ENCODE measurements around the gene INPP4B.

INPP4B gene

GRCh38 chr4:142226014-142226413, 620.1 kb downstream of the INPP4B start:
- DNase-seq (ENCODE audit: low read depth), result no peak

GRCh38 chr4:142222127-142222526, 624.0 kb downstream of the INPP4B start:
- DNase-seq (ENCODE audit: low read depth), result no peak

DNA sequence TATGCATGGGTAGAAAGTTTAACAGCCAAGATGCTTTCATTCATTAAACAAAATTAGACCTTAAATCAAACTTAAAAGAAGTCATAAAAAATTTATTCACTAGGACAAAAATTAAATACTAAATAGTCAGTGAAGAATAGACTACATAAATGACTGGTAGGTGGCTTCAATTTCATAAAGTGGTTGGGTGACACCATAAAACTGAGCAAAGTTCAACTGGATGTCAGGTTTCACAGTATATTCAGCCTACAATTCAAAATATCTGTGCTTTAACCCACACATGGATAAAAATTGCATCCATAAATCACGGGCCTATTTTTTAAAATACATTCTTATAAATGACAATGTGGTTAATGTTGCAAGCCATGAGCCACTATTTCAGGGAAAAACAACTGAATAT, 627.4 kb downstream of the INPP4B start:
- no peak for DNase-seq (ENCODE audit: low read depth)

GRCh38 chr4:142211444-142211843, 634.7 kb downstream of the INPP4B start:
- no peak for DNase-seq (ENCODE audit: low read depth)

GRCh38 chr4:142203505-142203904, 642.6 kb downstream of the INPP4B start:
- no peak for DNase-seq (ENCODE audit: low read depth)

DNA sequence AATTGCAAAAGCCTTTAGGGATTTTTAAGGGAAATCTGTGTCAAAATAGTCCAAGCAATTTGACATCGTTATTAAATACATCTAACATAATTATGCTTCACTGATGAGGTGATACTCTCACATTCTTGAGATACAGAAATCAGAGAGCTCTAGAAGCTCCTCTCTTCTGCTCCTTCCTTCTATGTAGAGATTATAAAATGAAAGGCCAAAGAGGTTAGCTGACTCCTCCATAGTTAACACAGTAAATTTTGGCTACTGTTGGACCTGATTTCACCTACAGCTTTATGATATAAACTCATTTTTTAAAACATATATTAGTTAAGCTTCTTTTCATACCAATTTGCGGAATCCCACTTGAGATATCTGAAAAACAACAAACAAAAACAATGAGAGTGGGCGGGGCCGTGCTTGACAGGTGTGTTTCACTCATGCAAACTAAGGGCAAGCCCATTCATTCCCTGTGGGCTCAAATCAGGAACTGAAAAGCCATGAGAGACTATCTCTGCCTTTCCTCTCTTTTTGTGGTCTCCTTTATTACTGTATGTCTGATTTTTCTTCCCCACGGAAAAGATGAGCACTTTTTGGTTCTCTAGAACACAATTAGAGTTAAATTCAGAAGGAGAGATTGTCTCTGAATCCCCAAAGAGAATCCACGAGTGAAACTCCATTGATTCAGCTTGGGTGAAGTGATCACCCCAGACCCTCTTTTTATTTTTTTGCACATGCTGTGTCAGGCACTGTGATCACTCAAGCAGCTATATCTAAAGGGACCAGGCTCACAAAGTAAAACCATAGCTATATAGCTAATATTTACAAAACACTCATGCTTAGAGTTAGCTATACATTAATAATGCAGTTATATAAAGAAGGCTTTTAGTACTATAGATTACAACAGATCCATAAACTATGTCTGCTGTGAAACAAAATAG, 643.4 kb downstream of the INPP4B start:
- no peak for DNase-seq (ENCODE audit: low read depth)

DNA sequence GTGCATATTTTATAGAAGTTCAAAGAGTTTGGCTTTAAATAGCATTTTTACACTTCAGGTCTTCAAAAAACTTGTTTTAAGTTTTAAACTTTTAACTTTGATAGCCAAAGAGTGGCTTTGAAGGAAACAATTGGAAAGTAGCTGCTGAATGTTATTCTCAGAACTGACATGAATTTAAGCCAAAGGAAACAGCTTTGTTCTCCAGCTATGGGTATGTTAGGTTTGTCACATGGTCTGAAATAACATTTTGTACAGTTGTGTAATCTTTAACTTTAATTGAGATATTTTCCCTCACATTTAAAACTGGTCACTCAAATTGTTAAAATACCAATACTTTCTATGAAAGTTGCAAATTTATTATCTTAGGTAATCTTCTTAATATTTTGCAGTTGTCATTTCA, 645.1 kb downstream of the INPP4B start:
- DNase-seq (ENCODE audit: low read depth), result no peak

GRCh38 chr4:142194905-142195304, 651.2 kb downstream of the INPP4B start:
- no peak for DNase-seq (ENCODE audit: low read depth)

- DNase-seq (ENCODE audit: low read depth), result no peak
These were observed 654.2 kb downstream of the INPP4B start for GRCh38 chr4:142191901-142192300.

GRCh38 chr4:142181021-142181420, 665.1 kb downstream of the INPP4B start:
- no peak for DNase-seq (ENCODE audit: low read depth)

GRCh38 chr4:142169216-142169615, 676.9 kb downstream of the INPP4B start:
- DNase-seq (ENCODE audit: low read depth), result no peak

DNA sequence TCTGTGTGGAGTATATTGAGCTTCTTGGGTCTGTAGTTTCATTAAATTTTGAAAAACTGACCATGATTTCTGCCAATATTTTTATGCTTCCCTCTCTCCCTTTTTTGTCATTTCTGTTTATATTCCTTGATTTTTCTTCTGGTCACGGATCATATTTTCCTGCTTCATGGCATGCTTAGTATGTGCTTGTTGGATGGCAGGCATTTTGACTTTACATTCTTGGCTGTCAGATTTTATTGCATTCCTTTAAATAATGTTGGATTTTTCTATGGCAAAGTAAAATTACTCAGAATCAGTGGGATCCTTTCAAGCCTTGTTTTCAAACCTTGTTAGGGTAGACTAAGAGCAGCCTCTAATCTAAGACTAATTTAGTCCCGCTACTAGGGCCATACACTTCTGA, 677.9 kb downstream of the INPP4B start:
- DNase-seq (ENCODE audit: low read depth), result no peak

GRCh38 chr4:142164767-142165500, 681.2 kb downstream of the INPP4B start:
- no peak for DNase-seq (ENCODE audit: low read depth)

- DNase-seq (ENCODE audit: low read depth), result no peak
These were observed 685.0 kb downstream of the INPP4B start for GRCh38 chr4:142161086-142161485.

- no peak for DNase-seq (ENCODE audit: low read depth)
These were observed 685.6 kb downstream of the INPP4B start for GRCh38 chr4:142160509-142160908.

- no peak for DNase-seq (ENCODE audit: low read depth)
These were observed 687.1 kb downstream of the INPP4B start for GRCh38 chr4:142158980-142159379.

DNA sequence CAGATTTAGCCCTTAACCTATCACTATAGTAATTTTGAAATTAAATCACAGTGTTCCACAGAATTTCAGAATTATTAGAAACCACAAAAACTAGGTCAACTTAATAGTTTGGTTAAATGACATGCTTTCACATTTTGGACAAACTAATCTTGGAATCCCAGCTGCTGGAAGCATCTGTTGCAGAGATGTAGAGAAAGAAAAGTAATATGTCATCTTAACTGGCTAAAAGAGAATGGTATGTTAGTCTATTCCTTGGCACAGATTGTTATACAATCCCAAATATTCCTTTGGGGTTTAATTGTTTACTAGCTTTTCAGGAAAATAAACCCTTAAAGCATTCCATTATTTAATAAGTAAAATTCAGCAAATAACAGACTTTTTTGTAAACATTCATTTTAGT, 689.8 kb downstream of the INPP4B start:
- DNase-seq (ENCODE audit: low read depth), result no peak

- no peak for DNase-seq (ENCODE audit: low read depth)
These were observed 690.8 kb downstream of the INPP4B start for GRCh38 chr4:142155347-142155746.

GRCh38 chr4:142150483-142150882, 695.6 kb downstream of the INPP4B start:
- no peak for DNase-seq (ENCODE audit: low read depth)

DNA sequence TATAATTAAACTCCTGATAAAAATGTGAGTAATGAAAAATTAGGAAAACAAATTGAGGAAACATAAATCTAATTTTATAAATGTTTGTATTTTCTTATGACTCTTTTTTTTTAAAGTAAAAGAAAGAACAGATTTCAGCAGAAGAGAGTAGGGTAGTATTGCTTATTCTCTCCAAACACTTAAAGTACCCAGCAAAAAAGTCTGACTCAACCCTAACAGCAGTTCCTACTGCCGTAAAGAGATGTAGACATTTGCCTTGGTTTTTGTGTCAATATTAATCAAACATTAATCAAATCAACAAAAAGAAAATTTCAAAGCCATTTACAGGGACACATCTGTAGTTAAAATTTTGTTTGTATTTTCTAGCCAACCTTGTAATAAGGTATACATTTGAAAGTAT, 701.3 kb downstream of the INPP4B start:
- no peak for DNase-seq (ENCODE audit: low read depth)

- no peak for DNase-seq (ENCODE audit: low read depth)
These were observed 703.6 kb downstream of the INPP4B start for GRCh38 chr4:142142366-142143054.

- DNase-seq (ENCODE audit: low read depth), result no peak
These were observed 704.9 kb downstream of the INPP4B start for GRCh38 chr4:142141224-142141623.

DNA sequence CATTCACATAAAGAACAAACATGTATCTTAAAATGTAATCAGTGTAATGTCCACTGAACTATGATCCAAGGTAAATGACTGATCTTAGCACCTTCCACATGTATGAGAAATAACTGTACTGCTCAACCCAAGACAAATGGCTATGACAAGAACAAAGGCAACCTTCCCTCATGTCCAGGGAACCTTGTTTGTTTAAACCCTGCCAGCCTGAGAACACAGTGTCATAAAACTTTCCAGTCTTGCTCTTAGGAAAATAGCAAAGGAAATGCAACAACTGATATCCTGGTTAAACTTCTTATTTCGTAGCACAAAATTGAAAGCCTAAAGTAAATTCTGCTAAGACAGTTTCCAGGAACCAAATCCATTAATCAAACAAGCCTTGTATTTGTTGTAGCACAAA, 715.4 kb downstream of the INPP4B start:
- no peak for DNase-seq (ENCODE audit: low read depth)

Data from activated T-helper 1 cell treated with Interleukin-2 at 50 U/mL for 16 hours (primary cell).